CD14-positive monocyte (primary cell): ENCODE data around the gene ITPK1. TPM values are rescaled to one million over a fixed set of nuclear protein-coding genes. Genes with fewer than 3 reads are reported as not detected.

Experiments
- DNase-seq, 3 donors: peaks; one replicate each; pipeline ENCODE4 v3.0.0-alpha.2; 2011 to 2022
- H2AFZ ChIP-seq: 2 replicates; pipeline ENCODE4 v1.6.0; 2012; ENCODE audit warnings: mild to moderate bottlenecking, low read depth, low read length, inconsistent platforms; ENCODE audit not compliant: insufficient read depth, poor library complexity, severe bottlenecking
- H3K27ac ChIP-seq, 2 donors: 1 replicate in 1 of 2; 2 replicates in 1 of 2; pipeline ENCODE4 v1.5.1; 2012 to 2013; ENCODE audit warnings: low read length in 2 of 2, control low read depth in 1 of 2, inconsistent platforms in 1 of 2, low read depth in 1 of 2, mild to moderate bottlenecking in 1 of 2
- H3K27me3 ChIP-seq, 2 donors: one replicate each; pipeline versions ENCODE4 v1.6.0 to v1.6.1; 2011 to 2013; ENCODE audit warnings: low read length in 2 of 2; ENCODE audit not compliant: control insufficient read depth in 2 of 2, insufficient read depth in 2 of 2
- H3K36me3 ChIP-seq, 2 donors: replicated peaks in 1 of 2; 1 replicate in 1 of 2; 2 replicates in 1 of 2; pipeline versions ENCODE4 v1.5.1 to v1.6.1; 2012 to 2013; ENCODE audit warnings: low read length in 2 of 2, control low read depth in 1 of 2, inconsistent platforms in 1 of 2, mild to moderate bottlenecking in 1 of 2; ENCODE audit not compliant: insufficient read depth in 2 of 2, control insufficient read depth in 1 of 2
- H3K4me1 ChIP-seq, 2 donors: 1 replicate in 1 of 2; 2 replicates in 1 of 2; pipeline versions ENCODE4 v1.5.1 to v1.6.1; 2012 to 2013; ENCODE audit warnings: low read length in 2 of 2, control low read depth in 1 of 2, inconsistent platforms in 1 of 2, mild to moderate bottlenecking in 1 of 2, moderate library complexity in 1 of 2; ENCODE audit not compliant: insufficient read depth in 2 of 2, control insufficient read depth in 1 of 2
- H3K4me2 ChIP-seq: replicated peaks from 2 replicates; pipeline ENCODE3; 2012; ENCODE audit warnings: low read length, moderate library complexity, mild to moderate bottlenecking; ENCODE audit not compliant: poor library complexity, severe bottlenecking; ENCODE audit errors: extremely low read depth
- H3K4me3 ChIP-seq, 3 experiments: fragments of 200-600 bp in 1 of 3; sonication (generic) in 1 of 3; replicated peaks in 1 of 3; 1 replicate in 2 of 3; 2 replicates in 1 of 3; pipeline ENCODE4 v1.5.1; 2011 to 2013; ENCODE audit warnings: low read length in 3 of 3, mild to moderate bottlenecking in 3 of 3, control low read depth in 2 of 3, low read depth in 2 of 3, inconsistent platforms in 1 of 3, moderate library complexity in 1 of 3
- H3K79me2 ChIP-seq: 2 replicates; pipeline ENCODE4 v1.6.0; 2012; ENCODE audit warnings: mild to moderate bottlenecking, control low read depth, inconsistent platforms, low read length, moderate library complexity; ENCODE audit not compliant: insufficient read depth
- H3K9ac ChIP-seq: 2 replicates; pipeline ENCODE4 v1.6.0; 2017; ENCODE audit warnings: low read length, mild to moderate bottlenecking; ENCODE audit not compliant: insufficient read depth, poor library complexity, severe bottlenecking
- H3K9me3 ChIP-seq, 2 donors: replicated peaks in 1 of 2; 1 replicate in 1 of 2; 2 replicates in 1 of 2; pipeline versions ENCODE4 v1.5.1 to v1.6.1; 2012 to 2013; ENCODE audit warnings: low read length in 2 of 2, control low read depth in 1 of 2; ENCODE audit not compliant: control insufficient read depth in 1 of 2, insufficient read depth in 1 of 2
- H4K20me1 ChIP-seq: 2 replicates; pipeline ENCODE4 v1.6.0; 2012; ENCODE audit warnings: mild to moderate bottlenecking, low read length, control low read depth, moderate library complexity; ENCODE audit not compliant: insufficient read depth
- H3K27ac Mint-ChIP-seq, 7 donors: one replicate each; pipeline ENCODE4 v1.8.0; 2020; ENCODE audit warnings: mild to moderate bottlenecking in 7 of 7, mixed read lengths in 7 of 7, moderate library complexity in 6 of 7, inconsistent platforms in 2 of 7
- H3K27me3 Mint-ChIP-seq, 3 donors: one replicate each; pipeline ENCODE4 v1.8.0; 2021 to 2022; ENCODE audit warnings: low read depth in 3 of 3, mild to moderate bottlenecking in 3 of 3, mixed read lengths in 3 of 3, moderate library complexity in 3 of 3, inconsistent platforms in 1 of 3
- H3K36me3 Mint-ChIP-seq, 2 donors: one replicate each; pipeline ENCODE4 v1.8.0; 2020; ENCODE audit warnings: mixed read lengths in 2 of 2, inconsistent platforms in 1 of 2, mild to moderate bottlenecking in 1 of 2
- H3K4me1 Mint-ChIP-seq: one replicate; pipeline ENCODE4 v1.8.0; 2020; ENCODE audit warnings: mild to moderate bottlenecking, mixed read lengths
- H3K4me3 Mint-ChIP-seq, 2 donors: one replicate each; pipeline ENCODE4 v1.8.0; 2020; ENCODE audit warnings: mild to moderate bottlenecking in 2 of 2, mixed read lengths in 2 of 2, moderate library complexity in 1 of 2
- H3K9me3 Mint-ChIP-seq, 7 donors: one replicate each; pipeline ENCODE4 v1.8.0; 2020 to 2022; ENCODE audit warnings: mixed read lengths in 7 of 7, mild to moderate bottlenecking in 6 of 7, moderate library complexity in 6 of 7, inconsistent platforms in 2 of 7
- CTCF ChIP-seq: fragments of 200-600 bp; IDR thresholded peaks from one replicate; pipeline ENCODE4 v1.8.0; 2022; ENCODE audit warnings: antibody characterized with exemption, mild to moderate bottlenecking
- WGBS: methylation state at CpG from one replicate; pipeline ENCODE4 v1.1.5; 2013; ENCODE audit warnings: missing lambda C conversion rate; ENCODE audit not compliant: insufficient coverage; 5-methylcytosine and 5-hydroxymethylcytosine counted together
- intact Hi-C, 2 donors: fragments of 100-400 bp; cut with micrococcal nuclease; formaldehyde crosslinking; loops; one replicate each; pipeline versions ENCODE4 v1.15.0 to v1.15.1; 2023
- polyA plus RNA-seq, 3 donors: library from polyadenylated mRNA; depleted of rRNA in 1 of 3; unstranded in 2 of 3; stranded (reverse) in 1 of 3; fragments of 300-500 nt in 2 of 3; fragments of >200 nt in 1 of 3; fragmentation: Illumina TruSeq in 2 of 3; gene quantifications; 1 replicate in 2 of 3; 2 replicates in 1 of 3; pipeline ENCODE4 v1.2.3, GENCODE V29; 2012 to 2021

ITPK1 gene
- polyA plus RNA-seq, 3 donors = 57.1 to 144 (median 63.0) TPM

DNA sequence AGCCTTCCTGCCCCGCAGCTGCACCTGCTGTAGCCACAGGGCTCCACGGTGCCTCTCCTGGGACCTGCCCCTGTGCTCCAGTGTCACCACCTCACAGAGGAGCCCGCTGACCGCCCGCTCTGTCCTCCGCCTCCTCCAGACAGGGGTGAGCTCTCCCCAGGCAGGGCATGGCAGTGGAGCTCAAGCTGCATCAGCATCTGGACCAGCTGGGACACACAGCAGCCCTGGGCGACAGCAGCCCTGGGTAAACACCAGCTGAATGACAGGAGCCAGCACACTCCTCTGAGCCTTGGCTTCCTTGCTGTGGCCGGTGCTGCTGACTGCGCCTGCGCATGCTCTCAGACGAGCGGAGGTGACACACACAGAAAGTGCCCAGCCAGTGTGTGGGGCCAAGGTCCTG, 170.7 kb downstream of the ITPK1 start:
- H3K4me1 Mint-ChIP-seq = no peaks in the 10 kb centered on the region
- peaks cover 79 to 98% of the 10 kb centered on the region in 2 donors for H3K36me3 Mint-ChIP-seq
- H2AFZ ChIP-seq = no peak overlapping the region
- peaks cover 0 to 1% (median 0%) of the 10 kb centered on the region in 3 donors for H3K27me3 Mint-ChIP-seq
- no peak for DNase-seq
- no peak overlapping the region for H3K9ac ChIP-seq
- peaks cover 83% of the 10 kb centered on the region for H4K20me1 ChIP-seq
- H3K27ac Mint-ChIP-seq = peak overlapping the region in 1 of 7 donors; percentile 44
- no peaks in the 10 kb centered on the region for H3K27me3 ChIP-seq
- no peak overlapping the region for H3K4me3 Mint-ChIP-seq
- no peak overlapping the region for H3K4me3 ChIP-seq
- no peak overlapping the region for H3K4me2 ChIP-seq
- H3K27ac ChIP-seq = no peak overlapping the region
- intact Hi-C loops = no loop called here
- no peaks in the 10 kb centered on the region for H3K9me3 ChIP-seq
- H3K4me1 ChIP-seq = no peaks in the 10 kb centered on the region
- peaks cover 94 to 100% of the 10 kb centered on the region in 2 donors for H3K36me3 ChIP-seq
- WGBS = 99% methylated on average over 11 of the region's 12 CpGs
- no peaks in the 10 kb centered on the region for H3K9me3 Mint-ChIP-seq
- no peaks in the 10 kb centered on the region for H3K79me2 ChIP-seq
- TF ChIP-seq CTCF = no peak

DNA sequence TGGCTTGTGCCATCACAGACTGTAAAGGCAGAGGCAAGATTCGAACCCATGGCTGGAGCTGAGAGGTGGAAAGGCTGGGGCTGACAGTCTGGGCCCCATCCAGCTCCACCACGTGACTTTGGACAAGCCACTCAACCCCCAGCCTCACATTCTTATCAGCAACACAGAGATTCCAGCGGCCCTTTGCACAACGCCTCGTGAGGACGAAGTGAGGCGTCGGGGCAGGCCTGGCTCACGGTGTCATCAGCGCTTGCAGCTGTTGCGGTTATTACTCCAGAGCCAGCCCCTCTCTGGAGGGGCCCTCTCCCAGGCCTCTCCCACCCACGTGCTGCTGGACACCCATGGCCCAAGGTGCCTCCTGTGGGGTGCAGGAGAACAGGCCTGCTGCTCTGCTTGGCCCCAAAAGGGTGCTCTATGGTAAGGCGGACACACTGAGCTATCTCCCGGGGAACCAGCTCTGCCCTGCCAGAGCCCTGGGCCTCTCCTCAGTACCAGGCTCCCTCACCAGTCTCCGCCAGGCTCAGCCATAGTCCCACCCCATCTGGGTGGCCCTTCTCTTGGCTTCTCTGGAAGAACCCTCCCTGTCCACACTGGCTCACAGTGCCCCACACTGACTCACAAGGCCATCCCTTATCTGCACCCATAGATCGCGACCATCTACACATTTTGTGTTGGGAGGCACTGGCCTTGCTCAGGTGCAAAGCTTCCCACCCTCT, 171.7 kb downstream of the ITPK1 start:
- Histone ChIP-seq H3K4me1 (no peaks in the 10 kb centered on the region), H3K27me3 (no peaks in the 10 kb centered on the region), H3K27ac (no peak overlapping the region), H3K4me3 (no peak overlapping the region), H3K79me2 (no peaks in the 10 kb centered on the region), H3K4me2 (no peak overlapping the region), H2AFZ (no peak overlapping the region), H4K20me1 (peaks cover 93% of the 10 kb centered on the region), H3K36me3 (peaks cover 91 to 100% of the 10 kb centered on the region in 2 donors), H3K9me3 (no peaks in the 10 kb centered on the region), H3K9ac (no peak overlapping the region)
- peak overlapping the region in 1 of 7 donors; percentile 60 for H3K27ac Mint-ChIP-seq
- no peak for TF ChIP-seq CTCF
- H3K9me3 Mint-ChIP-seq = no peaks in the 10 kb centered on the region
- no peak for DNase-seq
- intact Hi-C loops = no loop called here
- 96% methylated on average over 17 of the region's 17 CpGs for WGBS
- H3K4me1 Mint-ChIP-seq = no peaks in the 10 kb centered on the region
- no peak overlapping the region for H3K4me3 Mint-ChIP-seq
- H3K36me3 Mint-ChIP-seq = peaks cover 76 to 98% of the 10 kb centered on the region in 2 donors
- peaks cover 0 to 1% (median 0%) of the 10 kb centered on the region in 3 donors for H3K27me3 Mint-ChIP-seq
